ENCODE data around the gene PPIL3. TPM values are rescaled to one million over a fixed set of nuclear protein-coding genes. Genes with fewer than 3 reads are reported as not detected.

PPIL3 gene
- total RNA-seq, 1 donor from 2014 or later: 55.4 TPM

GRCh38 chr2:200829258-200829655 lies 59.6 kb downstream of the PPIL3 start:
- DNase-seq (ENCODE audit: low spot score in 2 of 2, unreplicated experiment in 2 of 2): no peak
- no peak overlapping the region for H3K27ac Mint-ChIP-seq

GRCh38 chr2:200828572-200829257 lies 60.2 kb downstream of the PPIL3 start:
- H3K27me3 Mint-ChIP-seq (ENCODE audit: low read depth): no peaks in the 10 kb centered on the region
- no peak for DNase-seq (ENCODE audit: low spot score in 2 of 2, unreplicated experiment in 2 of 2)
- peaks cover 2% of the 10 kb centered on the region for H3K36me3 Mint-ChIP-seq
- H3K4me3 Mint-ChIP-seq: no peak overlapping the region
- TF ChIP-seq CTCF (IDR thresholded peaks at IDR 0.05; ENCODE audit: unreplicated experiment): no peak
- no peak overlapping the region for H3K27ac Mint-ChIP-seq
- peaks cover 3% of the 10 kb centered on the region for H3K9me3 Mint-ChIP-seq
- peaks cover 25% of the 10 kb centered on the region for H3K4me1 Mint-ChIP-seq

More at GRCh38 chr2:200829258-200829655, 59.6 kb downstream of the PPIL3 start:
- H3K4me3 Mint-ChIP-seq: no peak overlapping the region
- peaks cover 3% of the 10 kb centered on the region for H3K9me3 Mint-ChIP-seq
- no peaks in the 10 kb centered on the region for H3K27me3 Mint-ChIP-seq (ENCODE audit: low read depth)
- peaks cover 2% of the 10 kb centered on the region for H3K36me3 Mint-ChIP-seq
- TF ChIP-seq CTCF (IDR thresholded peaks at IDR 0.05; ENCODE audit: unreplicated experiment): no peak
- peaks cover 25% of the 10 kb centered on the region for H3K4me1 Mint-ChIP-seq

- no peak for DNase-seq (ENCODE audit: low spot score in 2 of 2, unreplicated experiment in 2 of 2)
- no peak overlapping the region for H3K27ac Mint-ChIP-seq
- H3K27me3 Mint-ChIP-seq (ENCODE audit: low read depth): no peaks in the 10 kb centered on the region
Observed at GRCh38 chr2:200828104-200828503, 60.8 kb downstream of the PPIL3 start.

GRCh38 chr2:200821686-200822245 lies 67.1 kb downstream of the PPIL3 start:
- DNase-seq (ENCODE audit: low spot score in 2 of 2, unreplicated experiment in 2 of 2): no peak
- peaks cover 10% of the 10 kb centered on the region for H3K4me1 Mint-ChIP-seq
- no peak overlapping the region for H3K27ac Mint-ChIP-seq
- H3K36me3 Mint-ChIP-seq: peaks cover 28% of the 10 kb centered on the region
- no peaks in the 10 kb centered on the region for H3K27me3 Mint-ChIP-seq (ENCODE audit: low read depth)
- TF ChIP-seq CTCF (IDR thresholded peaks at IDR 0.05; ENCODE audit: unreplicated experiment): no peak
- H3K4me3 Mint-ChIP-seq: no peak overlapping the region
- H3K9me3 Mint-ChIP-seq: no peaks in the 10 kb centered on the region

More at GRCh38 chr2:200828104-200828503, 60.8 kb downstream of the PPIL3 start:
- H3K4me3 Mint-ChIP-seq: no peak overlapping the region
- H3K4me1 Mint-ChIP-seq: peaks cover 25% of the 10 kb centered on the region
- H3K36me3 Mint-ChIP-seq: peaks cover 2% of the 10 kb centered on the region
- H3K9me3 Mint-ChIP-seq: peaks cover 3% of the 10 kb centered on the region
- no peak for TF ChIP-seq CTCF (IDR thresholded peaks at IDR 0.05; ENCODE audit: unreplicated experiment)

Other genes with a start within 250 kb of the PPIL3 start
- gene BZW1, start 77.2 kb downstream of the PPIL3 start, total RNA-seq: 207 to 233 TPM (median 209 TPM) in 3 replicates
- 101 to 118 TPM (median 106 TPM) in 3 replicates for gene CLK1, start 24.4 kb downstream of the PPIL3 start, total RNA-seq
- 24.8 to 28.7 TPM (median 26.2 TPM) in 3 replicates for gene NIF3L1, start 294 bp upstream of the PPIL3 start, total RNA-seq
- gene ORC2, start 74.6 kb upstream of the PPIL3 start, total RNA-seq: 33.7 to 38.3 TPM (median 37.5 TPM) in 3 replicates
- 18.9 to 20.3 TPM (median 19.1 TPM) in 3 replicates for gene HYCC2, start 182.6 kb upstream of the PPIL3 start, total RNA-seq
- gene NDUFB3, start 182.9 kb upstream of the PPIL3 start, total RNA-seq: 50.7 to 55.4 TPM (median 53.3 TPM) in 3 replicates
- gene CFLAR, start 227.1 kb upstream of the PPIL3 start, total RNA-seq: 37.0 to 43.9 TPM (median 40.8 TPM) in 3 replicates

Data from mesothelial cell of epicardium (in vitro differentiated cells).